Stimulated activated CD8-positive, alpha-beta memory T cell treated with anti-CD3 and anti-CD28 coated beads, Interleukin-15, amount 100 ng/mL, for 4 hours (primary cell): ENCODE measurements around the gene SMARCA2.
"Not testable (repeated sequence)": the region's sequence is repeated elsewhere in the genome, so short reads cannot be mapped to it uniquely, and the experiment has no call there.

Experiments used
- DNase-seq, 2 donors: peaks; one replicate each; pipeline ENCODE4 v3.0.0-alpha.2; 2020; ENCODE audit warnings: low read depth in 2 of 2

SMARCA2 gene

DNA sequence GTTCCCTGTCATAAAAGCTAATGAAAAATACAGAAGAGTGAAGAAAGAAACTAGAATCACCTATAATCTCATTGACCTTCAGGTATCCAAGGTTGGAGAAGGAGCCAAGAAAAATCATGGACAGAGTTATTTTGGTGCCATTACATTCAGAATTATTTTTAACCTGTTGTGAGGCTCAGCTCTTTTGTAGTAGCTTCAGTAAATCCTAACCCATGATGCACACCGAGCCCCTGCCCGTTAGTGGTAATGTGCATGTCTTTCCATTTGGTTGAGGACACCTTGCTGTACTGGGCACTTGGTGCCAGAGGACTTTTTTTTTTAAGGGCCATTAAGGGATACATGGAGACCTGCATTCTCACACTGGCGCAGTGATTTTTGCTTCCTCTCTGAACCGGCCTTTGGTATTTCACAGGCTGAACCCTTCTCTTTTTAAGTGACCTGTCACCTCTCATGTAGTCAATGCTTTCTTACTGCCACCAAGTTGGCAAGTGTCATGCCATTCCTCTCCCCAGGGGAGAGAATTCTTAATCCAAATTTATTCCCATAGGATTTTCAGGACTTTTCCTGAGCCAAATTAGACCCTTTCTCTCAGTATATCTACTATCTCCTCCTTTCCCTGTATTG lies 125.6 kb downstream of the SMARCA2 start:
- no peak for DNase-seq

DNA sequence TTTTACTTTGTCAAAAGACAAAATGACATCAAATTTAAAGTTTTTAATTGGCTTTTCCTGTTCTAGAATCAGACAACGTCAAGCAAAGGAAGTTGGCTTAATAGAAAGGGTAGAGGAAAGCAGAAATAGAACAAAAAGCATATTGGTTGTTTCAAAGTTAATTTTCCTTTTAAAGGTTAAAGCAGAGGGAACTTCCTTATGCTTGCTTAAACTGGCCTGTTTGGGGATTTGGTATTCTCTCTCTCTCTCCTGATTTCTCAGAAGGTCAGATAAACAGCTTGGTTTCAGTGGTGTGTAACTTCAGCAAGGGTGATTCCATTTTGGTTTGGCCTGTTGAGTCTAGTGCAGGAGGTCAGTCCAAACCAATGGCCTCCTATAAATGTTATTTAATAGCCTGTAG lies 127.1 kb downstream of the SMARCA2 start:
- DNase-seq: no peak

DNA sequence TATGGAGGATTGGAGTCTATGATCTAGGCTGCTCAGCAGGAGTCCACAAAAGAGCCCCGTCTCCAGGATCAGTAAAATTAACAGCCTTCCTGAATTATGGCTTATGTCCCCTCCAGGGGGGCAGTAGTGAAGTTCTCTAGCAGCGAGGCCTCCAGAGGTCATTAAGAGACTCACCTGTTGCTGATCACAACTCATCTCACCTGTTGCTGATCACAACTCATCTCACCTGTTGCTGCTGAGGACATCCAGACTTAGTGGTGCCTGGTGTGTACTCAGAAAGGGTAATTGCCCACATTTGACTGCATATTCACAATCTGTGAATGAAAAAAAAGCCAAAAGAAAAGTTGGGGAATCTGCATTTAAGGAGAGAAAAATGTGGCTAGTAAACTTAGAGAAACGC lies 129.5 kb downstream of the SMARCA2 start:
- DNase-seq: no peak

- DNase-seq: no peak
Measured at GRCh38 chr9:2145746-2146145, 130.6 kb downstream of the SMARCA2 start.

- DNase-seq: not testable (repeated sequence)
Measured at GRCh38 chr9:2146700-2147099, 131.6 kb downstream of the SMARCA2 start.

GRCh38 chr9:2150338-2150737 lies 135.2 kb downstream of the SMARCA2 start:
- DNase-seq: no peak

DNA sequence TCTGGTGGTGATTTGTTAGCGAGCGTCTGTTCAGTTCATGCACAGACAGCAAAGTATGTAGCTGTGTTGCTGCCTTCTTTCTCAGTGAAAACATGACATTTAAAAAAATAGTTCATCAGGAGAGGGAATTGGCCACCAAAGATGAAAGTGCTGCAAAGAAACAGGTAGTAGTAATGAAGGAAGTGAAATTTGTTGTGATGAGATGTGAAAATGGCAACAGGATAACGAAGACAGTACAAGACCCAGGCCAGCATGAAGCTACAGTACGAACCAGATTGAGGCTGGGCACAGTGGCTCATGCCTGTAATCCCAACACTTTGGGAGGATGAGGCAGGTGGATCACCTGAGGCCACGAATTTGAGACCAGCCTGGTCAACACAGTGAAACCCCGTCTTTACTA lies 136.0 kb downstream of the SMARCA2 start:
- no peak for DNase-seq

DNA sequence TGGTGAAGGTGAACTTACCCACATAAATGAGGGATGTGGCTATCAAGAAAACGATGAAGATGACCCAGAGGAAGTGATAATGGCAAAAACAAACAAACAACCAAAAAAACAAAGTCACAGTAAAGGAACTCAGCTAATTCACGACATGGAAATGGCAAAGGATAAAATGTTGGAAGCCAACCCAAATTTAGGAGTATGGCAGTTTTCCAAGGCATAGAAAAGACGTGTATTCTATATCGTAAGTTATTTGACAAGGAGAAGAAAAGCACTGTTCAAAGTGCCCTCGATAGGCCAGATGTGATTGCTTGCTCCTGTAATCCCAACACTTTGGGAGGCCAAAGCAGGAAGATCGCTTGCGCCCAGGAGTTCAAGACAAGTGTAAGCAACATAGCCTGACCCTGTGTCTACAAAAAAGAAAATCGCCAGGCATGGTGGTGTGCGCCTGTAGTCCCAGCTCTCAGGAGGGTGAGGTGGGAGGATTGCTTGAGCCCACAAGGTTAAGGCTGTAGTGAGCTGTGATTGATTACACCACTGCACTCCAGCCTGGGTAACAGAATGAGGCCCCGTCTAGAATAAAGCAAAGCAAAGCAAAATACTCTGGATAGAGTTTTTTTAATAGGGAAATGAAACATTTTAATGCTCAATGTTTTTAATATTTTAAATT lies 138.0 kb downstream of the SMARCA2 start:
- no peak for DNase-seq

- no peak for DNase-seq
Measured at GRCh38 chr9:2153630-2154217, 138.6 kb downstream of the SMARCA2 start.

- no peak for DNase-seq
Measured at GRCh38 chr9:2154731-2155130, 139.6 kb downstream of the SMARCA2 start.

DNA sequence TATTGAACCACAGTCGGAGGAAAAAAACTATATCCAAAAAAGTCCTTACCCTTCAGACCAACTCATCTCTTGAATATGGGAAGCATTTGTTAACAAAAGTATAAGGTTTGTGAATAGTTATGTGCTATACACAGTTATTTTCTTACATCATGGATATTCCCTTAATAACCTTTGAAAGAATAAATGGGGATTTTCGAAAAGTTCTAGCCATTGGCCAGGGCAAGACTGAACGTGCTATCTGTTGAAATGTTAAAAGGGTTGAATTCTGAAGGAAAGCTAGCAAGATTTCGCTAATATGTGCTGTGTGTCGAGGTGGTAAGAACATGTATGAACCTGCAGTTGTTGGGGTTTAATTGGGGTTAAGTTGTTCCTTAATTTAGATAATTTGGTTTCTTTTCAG lies 140.8 kb downstream of the SMARCA2 start:
- no peak for DNase-seq

DNA sequence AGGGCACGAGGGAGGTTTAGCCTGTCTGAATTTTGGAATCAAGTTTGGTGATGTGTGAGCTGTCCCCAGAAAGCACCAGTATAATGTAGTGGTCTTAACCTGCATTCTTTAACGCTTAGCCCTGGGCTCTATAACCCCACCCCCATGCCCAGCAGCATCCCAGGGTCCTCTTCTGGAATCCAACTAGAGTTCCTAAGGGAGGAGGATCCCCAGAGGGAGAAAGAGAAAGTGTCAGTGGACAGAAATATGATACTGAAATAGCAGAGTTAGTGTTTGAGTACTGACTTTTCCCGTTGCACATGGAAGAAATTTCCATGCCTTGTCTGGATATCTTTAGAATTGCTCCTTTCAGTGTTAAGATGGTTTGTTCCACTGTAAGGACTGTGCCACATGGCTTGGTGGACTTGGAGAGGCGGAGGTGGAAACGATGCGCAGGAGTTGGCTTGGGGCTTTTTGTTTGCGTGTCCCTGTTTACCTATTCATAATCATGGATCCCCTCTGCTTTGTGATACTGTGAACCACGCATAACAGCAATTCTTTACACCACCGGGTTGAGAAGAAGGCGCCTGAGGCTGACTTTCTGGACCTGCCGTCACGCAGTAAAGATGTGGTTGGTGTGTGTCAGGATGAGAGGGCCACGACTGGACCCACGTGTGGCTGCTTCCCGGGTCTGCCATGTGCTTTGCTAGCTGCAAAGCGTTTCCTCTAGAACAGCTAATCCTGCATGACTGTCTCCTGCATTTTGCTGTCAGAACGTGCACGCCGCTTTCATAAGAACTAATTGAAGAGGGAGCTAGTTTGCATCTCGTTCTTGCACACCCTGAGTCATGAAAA lies 142.3 kb downstream of the SMARCA2 start:
- DNase-seq: no peak

DNA sequence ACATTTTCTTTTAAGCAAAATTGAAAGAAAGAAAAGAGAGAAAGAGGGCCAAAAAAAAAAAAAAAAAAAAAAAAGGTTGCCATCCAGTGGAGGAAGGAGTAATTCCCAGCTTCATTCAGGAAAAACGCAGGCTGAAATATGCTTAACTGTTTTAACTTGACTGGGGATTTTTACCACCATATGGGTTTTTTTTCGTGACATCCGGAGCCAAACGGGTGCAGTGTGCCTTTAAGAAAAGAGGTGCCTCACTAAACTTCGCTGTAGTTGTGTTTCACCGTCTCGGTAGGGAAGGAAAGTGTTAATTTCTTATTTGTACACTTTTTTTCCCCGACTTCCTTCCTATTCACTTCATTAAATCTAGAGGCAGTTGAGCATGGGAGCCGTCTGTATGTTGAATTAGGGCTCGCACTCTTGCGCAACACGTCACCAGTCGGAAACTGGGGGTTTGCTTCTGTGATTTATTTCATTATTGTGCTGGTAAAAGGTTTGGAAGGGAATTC lies 143.0 kb downstream of the SMARCA2 start:
- peak in 1 of 2 donors; percentile 1 for DNase-seq

DNA sequence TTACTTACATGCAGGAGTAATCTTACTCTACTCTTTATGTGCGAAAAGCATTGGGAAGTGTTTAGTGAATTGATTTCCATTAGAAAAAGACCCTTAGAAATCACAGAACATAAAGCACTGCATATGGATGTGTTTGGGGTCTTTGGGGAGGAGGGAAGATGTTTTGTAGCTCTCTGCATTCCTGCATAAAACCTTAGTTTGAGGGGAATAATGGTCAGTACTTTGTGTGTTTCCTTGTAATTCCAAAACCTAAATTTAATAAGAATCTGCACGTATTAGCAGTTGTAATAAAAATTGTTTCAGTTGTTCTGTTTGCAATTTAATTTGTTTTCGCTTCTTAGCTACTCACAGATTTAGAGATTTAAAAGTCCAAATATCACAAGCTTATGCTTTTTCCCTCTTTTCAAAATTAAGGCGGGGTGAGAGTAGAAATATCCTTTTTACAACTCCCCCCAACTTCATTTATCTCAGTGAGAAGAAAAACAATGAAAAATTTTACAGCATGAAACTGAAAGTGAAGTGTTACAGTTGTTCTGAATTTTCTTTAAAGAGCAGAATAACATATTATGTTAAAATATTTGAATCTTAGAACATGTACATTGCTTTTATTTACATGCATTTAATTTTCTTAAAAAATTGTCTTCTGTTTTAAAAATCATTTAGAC lies 143.8 kb downstream of the SMARCA2 start:
- DNase-seq: no peak

DNA sequence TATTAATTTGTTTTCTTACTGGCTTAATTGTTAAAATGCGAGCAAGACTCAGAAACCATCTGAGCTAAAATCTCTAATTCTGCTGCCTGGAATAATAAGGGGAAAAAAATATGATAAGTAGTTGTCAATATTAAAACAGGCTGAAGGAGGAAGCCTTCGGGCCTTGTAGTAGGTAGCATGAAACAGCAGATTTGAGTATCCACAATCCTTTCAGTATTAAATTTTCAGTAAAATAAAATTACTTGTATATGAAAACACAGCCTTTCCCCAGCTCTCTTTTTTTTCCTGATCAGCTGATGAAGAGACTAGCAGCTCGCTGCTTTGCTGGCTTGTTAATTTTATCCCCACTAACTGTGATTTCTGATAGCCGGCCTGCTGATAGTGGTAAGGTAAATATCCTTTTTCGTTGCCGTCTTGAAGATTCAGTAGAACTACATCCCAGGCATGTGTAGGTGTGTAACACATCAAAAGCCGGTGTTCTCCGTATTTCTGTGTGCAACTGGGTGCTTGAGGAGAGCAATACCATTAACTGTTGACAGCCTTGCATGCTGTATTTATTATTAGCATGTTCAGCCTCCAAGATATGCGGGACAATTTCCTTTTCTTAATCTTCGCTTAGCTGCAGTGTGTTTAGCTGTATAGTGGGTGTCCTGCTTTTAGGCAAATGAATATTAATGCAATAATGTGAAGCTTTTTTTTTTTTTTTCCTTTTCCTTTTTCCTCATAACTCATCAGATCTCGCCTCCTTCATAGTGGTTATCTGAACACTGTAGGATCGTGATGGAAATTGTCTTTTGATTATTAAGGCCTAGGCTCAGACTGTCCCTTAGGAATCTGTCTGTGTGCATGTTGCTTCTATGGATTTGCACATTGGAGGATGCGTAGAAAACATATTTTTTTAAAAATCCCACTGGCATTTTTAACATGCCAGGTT lies 144.6 kb downstream of the SMARCA2 start:
- DNase-seq: no peak

GRCh38 chr9:2161661-2162060 lies 146.5 kb downstream of the SMARCA2 start:
- DNase-seq: no peak

- no peak for DNase-seq
Measured at GRCh38 chr9:2163231-2163885, 148.2 kb downstream of the SMARCA2 start.

- DNase-seq: no peak
Measured at GRCh38 chr9:2164268-2164667, 149.1 kb downstream of the SMARCA2 start.

GRCh38 chr9:2166203-2166602 lies 151.1 kb downstream of the SMARCA2 start:
- DNase-seq: no peak

DNA sequence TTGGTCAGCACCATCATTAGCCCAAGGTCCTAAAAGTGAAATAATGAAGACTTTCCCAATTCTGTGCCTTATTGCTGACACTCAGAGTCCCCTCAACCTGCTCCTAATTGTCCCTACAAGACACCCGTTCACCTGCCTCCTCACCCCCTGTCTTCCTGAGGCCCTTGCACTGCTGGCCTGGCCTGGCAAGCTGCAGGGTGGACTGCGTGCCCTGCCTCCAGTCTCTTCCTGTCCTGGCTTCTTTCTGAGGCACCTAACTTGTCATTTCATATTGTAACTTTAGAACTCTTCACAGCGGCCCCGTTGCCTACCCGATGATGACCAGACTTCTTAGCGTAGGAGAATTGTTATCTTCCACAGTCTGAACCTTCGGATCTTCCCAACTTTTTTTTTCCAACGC lies 153.9 kb downstream of the SMARCA2 start:
- DNase-seq: no peak
